ENCODE measurements around the gene TTC17.
"Not testable (repeated sequence)": the region's sequence is repeated elsewhere in the genome, so short reads cannot be mapped to it uniquely, and the experiment has no call there.

TTC17 gene

GRCh38 chr11:43447151-43447550, 88.4 kb downstream of the TTC17 start:
- no peak for DNase-seq

GRCh38 chr11:43458486-43458885, 99.8 kb downstream of the TTC17 start:
- DNase-seq, result no peak

GRCh38 chr11:43459246-43459645, 100.5 kb downstream of the TTC17 start:
- DNase-seq, result peak in 7 of 56 donors; percentile 1 to 23 (median 3)

GRCh38 chr11:43462359-43462758, 103.6 kb downstream of the TTC17 start:
- DNase-seq, result no peak

- no peak for DNase-seq
These were observed 109.2 kb downstream of the TTC17 start for GRCh38 chr11:43467958-43468357.

GRCh38 chr11:43477491-43477890, 118.8 kb downstream of the TTC17 start:
- not testable (repeated sequence) for DNase-seq

- DNase-seq, result no peak
These were observed 127.4 kb downstream of the TTC17 start for GRCh38 chr11:43486141-43486540.

GRCh38 chr11:43489869-43490465, 131.2 kb downstream of the TTC17 start:
- no peak for DNase-seq

GRCh38 chr11:43492701-43493100, 134.0 kb downstream of the TTC17 start:
- DNase-seq, result no peak

GRCh38 chr11:43493431-43493830, 134.7 kb downstream of the TTC17 start:
- DNase-seq, result no peak

- no peak for DNase-seq
These were observed 138.4 kb downstream of the TTC17 start for GRCh38 chr11:43497144-43497543.

GRCh38 chr11:43498561-43498960, 139.8 kb downstream of the TTC17 start:
- no peak for DNase-seq

- DNase-seq, result no peak
These were observed 144.7 kb downstream of the TTC17 start for GRCh38 chr11:43503417-43503816.

- DNase-seq, result no peak
These were observed 145.7 kb downstream of the TTC17 start for GRCh38 chr11:43504316-43504950.

- DNase-seq, result no peak
These were observed 146.5 kb downstream of the TTC17 start for GRCh38 chr11:43505171-43505570.

GRCh38 chr11:43507171-43507570, 148.5 kb downstream of the TTC17 start:
- DNase-seq, result no peak

- DNase-seq, result no peak
These were observed 149.8 kb downstream of the TTC17 start for GRCh38 chr11:43508511-43508918.

GRCh38 chr11:43511959-43512358, 153.2 kb downstream of the TTC17 start:
- no peak for DNase-seq

- DNase-seq, result peak in 4 of 56 donors; percentile 4 to 12 (median 7)
These were observed 156.4 kb downstream of the TTC17 start for GRCh38 chr11:43515090-43515489.

- peak in 1 of 56 donors; percentile 11 for DNase-seq
These were observed 157.7 kb downstream of the TTC17 start for GRCh38 chr11:43516316-43516850.

- DNase-seq, result no peak
These were observed 158.8 kb downstream of the TTC17 start for GRCh38 chr11:43517518-43517917.

GRCh38 chr11:43518408-43519160, 159.9 kb downstream of the TTC17 start:
- DNase-seq, result peak in 7 of 56 donors; percentile 3 to 60 (median 15)
